WTC11 (cell line): ENCODE results near the gene DGCR2. TPM values are rescaled to one million over a fixed set of nuclear protein-coding genes. Genes with fewer than 3 reads are reported as not detected.

Experiments used
- ATAC-seq: fragments of 200-7000 bp; cut with Tn5 transposase; 2 replicates; pipeline ENCODE4 v1.10.0; 2021; ENCODE audit warnings: mild to moderate bottlenecking, moderate library complexity
- CTCF ChIA-PET: fragments of 300-600 bp; sonication (Branson Sonifier 250); formaldehyde crosslinking; loops from one replicate; lab custom pipeline; 2021; ENCODE audit warnings: antibody characterized with exemption; lab: Charles Lee
- POLR2A ChIA-PET: fragments of 350-600 bp; sonication (Branson Sonifier 250); formaldehyde crosslinking; loops from one replicate; lab custom pipeline; 2021; ENCODE audit warnings: antibody characterized with exemption; lab: Charles Lee
- DNase-seq: peaks from one replicate; pipeline ENCODE4 v3.0.0; 2021; ENCODE audit warnings: low spot score
- H3K27ac Mint-ChIP-seq: 2 replicates; pipeline ENCODE4 v1.8.0; 2021; ENCODE audit warnings: mixed read lengths
- H3K27me3 Mint-ChIP-seq: 2 replicates; pipeline ENCODE4 v1.8.0; 2021; ENCODE audit warnings: low read depth, mild to moderate bottlenecking, moderate library complexity, mixed read lengths
- H3K36me3 Mint-ChIP-seq: 2 replicates; pipeline ENCODE4 v1.8.0; 2021; ENCODE audit warnings: mixed read lengths
- H3K4me1 Mint-ChIP-seq: 2 replicates; pipeline ENCODE4 v1.8.0; 2022; ENCODE audit warnings: mixed read lengths
- H3K4me3 Mint-ChIP-seq: 2 replicates; pipeline ENCODE4 v1.8.0; 2021; ENCODE audit warnings: mild to moderate bottlenecking, moderate library complexity, mixed read lengths
- H3K9me3 Mint-ChIP-seq: 2 replicates; pipeline ENCODE4 v1.8.0; 2021; ENCODE audit warnings: mixed read lengths
- ATF2 ChIP-seq: sonication (generic); formaldehyde crosslinking; IDR thresholded peaks from 2 replicates; pipeline ENCODE4 v1.8.1; 2022; ENCODE audit warnings: low read depth, missing genetic modification reagents, borderline replicate concordance
- ATF6 ChIP-seq: sonication (generic); formaldehyde crosslinking; IDR thresholded peaks from 2 replicates; pipeline ENCODE4 v1.8.1; 2023; ENCODE audit warnings: mild to moderate bottlenecking, missing genetic modification reagents
- CBFB ChIP-seq: sonication (generic); formaldehyde crosslinking; IDR thresholded peaks from 2 replicates; pipeline ENCODE4 v1.8.1; 2022; ENCODE audit warnings: mild to moderate bottlenecking, low read depth, missing genetic modification reagents
- CDX4 ChIP-seq: fragments of 250-450 bp; sonication (Bioruptor Pico); IDR thresholded peaks from 2 replicates; pipeline ENCODE4 v1.9.0; 2021; ENCODE audit warnings: moderate library complexity, mild to moderate bottlenecking, inconsistent platforms, borderline replicate concordance
- FOXP1 ChIP-seq: sonication (generic); formaldehyde crosslinking; IDR thresholded peaks from 2 replicates; pipeline ENCODE4 v1.8.0; 2022; ENCODE audit warnings: missing genetic modification reagents, mild to moderate bottlenecking, moderate library complexity, borderline replicate concordance
- GABPB1 ChIP-seq: sonication (generic); formaldehyde crosslinking; IDR thresholded peaks from 2 replicates; pipeline ENCODE4 v1.8.1; 2023; ENCODE audit warnings: mild to moderate bottlenecking, missing genetic modification reagents
- IRF1 ChIP-seq: sonication (generic); formaldehyde crosslinking; IDR thresholded peaks from 2 replicates; pipeline ENCODE4 v1.8.0; 2023; ENCODE audit warnings: missing genetic modification reagents
- JAZF1 ChIP-seq: fragments of 250-450 bp; sonication (Bioruptor Pico); IDR thresholded peaks from 2 replicates; pipeline ENCODE4 v1.9.0; 2021; ENCODE audit warnings: moderate library complexity, mild to moderate bottlenecking, inconsistent platforms
- USF1 ChIP-seq: sonication (generic); formaldehyde crosslinking; IDR thresholded peaks from 2 replicates; pipeline ENCODE4 v1.8.0; 2022; ENCODE audit warnings: mild to moderate bottlenecking, missing genetic modification reagents
- ZBTB21 ChIP-seq: sonication (generic); formaldehyde crosslinking; IDR thresholded peaks from 2 replicates; pipeline ENCODE4 v1.8.1; 2023; ENCODE audit warnings: mild to moderate bottlenecking, missing genetic modification reagents, borderline replicate concordance
- ZBTB43 ChIP-seq: sonication (generic); formaldehyde crosslinking; IDR thresholded peaks from 2 replicates; pipeline ENCODE4 v1.8.1; 2023; ENCODE audit warnings: mild to moderate bottlenecking, missing genetic modification reagents
- ZMAT4 ChIP-seq: fragments of 250-450 bp; sonication (Bioruptor Pico); IDR thresholded peaks from 2 replicates; pipeline ENCODE4 v1.9.0; 2021; ENCODE audit warnings: mild to moderate bottlenecking
- ZNF121 ChIP-seq: sonication (generic); formaldehyde crosslinking; IDR thresholded peaks from 2 replicates; pipeline ENCODE4 v1.8.0; 2023; ENCODE audit warnings: missing genetic modification reagents
- ZNF317 ChIP-seq: sonication (generic); formaldehyde crosslinking; IDR thresholded peaks from 2 replicates; pipeline ENCODE4 v1.8.1; 2023; ENCODE audit warnings: low read depth, mild to moderate bottlenecking, moderate library complexity, missing genetic modification reagents, borderline replicate concordance
- ZNF423 ChIP-seq: fragments of 250-450 bp; sonication (Bioruptor Pico); IDR thresholded peaks from 2 replicates; pipeline ENCODE4 v2.1.2; 2022; ENCODE audit warnings: mild to moderate bottlenecking, moderate library complexity
- ZNF512 ChIP-seq: sonication (generic); formaldehyde crosslinking; IDR thresholded peaks from 2 replicates; pipeline ENCODE4 v1.8.1; 2022; ENCODE audit warnings: missing genetic modification reagents, borderline replicate concordance
- total RNA-seq: library from RNA; stranded (reverse); gene quantifications from 3 replicates; pipeline ENCODE4 v1.2.3, GENCODE V29; 2021

DGCR2 gene
- total RNA-seq, 1 experiment from 2014 or later, result 64.2 TPM

GRCh38 chr22:19110064-19110458 is 12.2 kb downstream of the DGCR2 start:
- TF ChIP-seq ZNF423 (CRISPR knock-in tag), result peak; percentile 84
- no peak for TF ChIP-seq ATF2
- Mint-ChIP-seq H3K27ac (peak overlapping the region; percentile 55), H3K9me3 (no peaks in the 10 kb centered on the region), H3K27me3 (no peaks in the 10 kb centered on the region), H3K36me3 (no peaks in the 10 kb centered on the region), H3K4me1 (peaks cover 21% of the 10 kb centered on the region), H3K4me3 (no peak overlapping the region)
- CTCF ChIA-PET, result interaction anchor here (0.9 to 2.5 kb wide), 7 partner anchors 9 to 69 kb away, joined by 3 to 17 read pairs (median 4); partner anchors contain the start of genes DGCR2, ESS2 and SLC25A1
- DNase-seq, result no peak
- POLR2A ChIA-PET, result interaction anchor here (1.0 to 1.1 kb wide), 2 partner anchors 12 to 35 kb away, joined by 3 to 4 read pairs; partner anchors contain the start of genes DGCR2 and ESS2
- no peak; the same call in 1 of the 2 replicates for ATAC-seq

GRCh38 chr22:19109198-19110063 is 12.8 kb downstream of the DGCR2 start:
- Mint-ChIP-seq H3K9me3 (no peaks in the 10 kb centered on the region), H3K27ac (peak overlapping the region; percentile 55), H3K4me1 (peaks cover 22% of the 10 kb centered on the region), H3K4me3 (no peak overlapping the region), H3K27me3 (no peaks in the 10 kb centered on the region), H3K36me3 (no peaks in the 10 kb centered on the region)
- DNase-seq (no peak), ATAC-seq (no peak)
- POLR2A ChIA-PET, result interaction anchor here (1.0 to 1.1 kb wide), 2 partner anchors 13 to 35 kb away, joined by 3 to 4 read pairs; partner anchors contain the start of genes DGCR2 and ESS2
- peak; percentile 53 for TF ChIP-seq GABPB1 (CRISPR knock-in tag)
- TF ChIP-seq USF1 (CRISPR knock-in tag), result no peak
- CTCF ChIA-PET, result interaction anchor here (0.9 to 2.5 kb wide), 5 partner anchors 9 to 69 kb away, joined by 3 to 14 read pairs (median 3); partner anchors contain the start of genes ESS2 and SLC25A1

GRCh38 chr22:19108807-19109197 is 13.4 kb downstream of the DGCR2 start:
- Mint-ChIP-seq H3K36me3 (no peaks in the 10 kb centered on the region), H3K4me1 (peaks cover 25% of the 10 kb centered on the region), H3K27ac (no peak overlapping the region), H3K27me3 (no peaks in the 10 kb centered on the region), H3K4me3 (no peak overlapping the region), H3K9me3 (no peaks in the 10 kb centered on the region)
- DNase-seq (no peak), ATAC-seq (no peak)
- TF ChIP-seq CBFB (CRISPR knock-in tag), result no peak
- TF ChIP-seq ZNF317, result no peak
- TF ChIP-seq JAZF1 (CRISPR knock-in tag), result no peak
- no peak for TF ChIP-seq ZNF512 (CRISPR knock-in tag)
- TF ChIP-seq ATF6 (CRISPR knock-in tag), result no peak
- TF ChIP-seq IRF1, result no peak
- no peak for TF ChIP-seq ZBTB21 (CRISPR knock-in tag)
- no peak for TF ChIP-seq FOXP1 (CRISPR knock-in tag)
- no peak for TF ChIP-seq ZMAT4 (CRISPR knock-in tag)
- no peak for TF ChIP-seq ZBTB43 (CRISPR knock-in tag)
- TF ChIP-seq ZNF121 (CRISPR knock-in tag), result no peak
- TF ChIP-seq CDX4 (CRISPR knock-in tag), result no peak
- ChIA-PET CTCF (interaction anchor here (1.1 kb wide), 1 partner anchor 71 kb away, joined by 3 read pairs; no protein-coding TSS in a partner anchor), POLR2A (interaction anchor here (0.7 kb wide), 1 partner anchor 36 kb away, joined by 3 read pairs; the partner anchor contains the start of gene ESS2)
